AG09309 (cell line): ENCODE results near the gene CNTNAP1.
A peak's percentile ranks its signal among the peaks of the same experiment; 100 is the strongest.
"Not testable (repeated sequence)": the region's sequence is repeated elsewhere in the genome, so short reads cannot be mapped to it uniquely, and the experiment has no call there.

ENCODE experiments used
- DNase-seq: peaks from one replicate; pipeline ENCODE4 v3.0.0-alpha.2; 2010; ENCODE audit warnings: low read depth
- H3K4me3 ChIP-seq: 2 replicates; pipeline ENCODE4 v1.5.1; 2011; ENCODE audit warnings: mild to moderate bottlenecking, low read depth, low read length, moderate library complexity; ENCODE audit not compliant: control insufficient read depth
- CTCF ChIP-seq: IDR thresholded peaks from 2 replicates; pipeline ENCODE4 v1.5.1; 2011; ENCODE audit warnings: mild to moderate bottlenecking, low read depth, low read length, inconsistent platforms; ENCODE audit not compliant: insufficient read depth, control insufficient read depth; ENCODE audit errors: missing control alignments

Gene CNTNAP1

GRCh38 chr17:42720996-42721583 lies 38.8 kb downstream of the CNTNAP1 start:
- H3K4me3 ChIP-seq, result no peak overlapping the region
- peak; percentile 29 for DNase-seq
- peak; percentile 56 for TF ChIP-seq CTCF

GRCh38 chr17:42723636-42724035 lies 41.3 kb downstream of the CNTNAP1 start:
- TF ChIP-seq CTCF, result no peak
- H3K4me3 ChIP-seq, result no peak overlapping the region
- DNase-seq, result no peak

- no peak for DNase-seq
- H3K4me3 ChIP-seq, result no peak overlapping the region
- no peak for TF ChIP-seq CTCF
These were observed 42.8 kb downstream of the CNTNAP1 start for GRCh38 chr17:42725143-42725542.

GRCh38 chr17:42740699-42741098 lies 58.4 kb downstream of the CNTNAP1 start:
- no peak for TF ChIP-seq CTCF
- no peak for DNase-seq
- no peak overlapping the region for H3K4me3 ChIP-seq

- DNase-seq, result not testable (repeated sequence)
These were observed 60.6 kb downstream of the CNTNAP1 start for GRCh38 chr17:42742916-42743315.

GRCh38 chr17:42743595-42744282 lies 61.4 kb downstream of the CNTNAP1 start:
- no peak for DNase-seq
- H3K4me3 ChIP-seq, result peak overlapping the region; percentile 91
- no peak for TF ChIP-seq CTCF

More at GRCh38 chr17:42742916-42743315, 60.6 kb downstream of the CNTNAP1 start:
- not testable (repeated sequence) for H3K4me3 ChIP-seq

GRCh38 chr17:42744283-42744805 lies 62.0 kb downstream of the CNTNAP1 start:
- DNase-seq, result no peak
- TF ChIP-seq CTCF, result no peak
- peak overlapping the region; percentile 91 for H3K4me3 ChIP-seq
